PC-9 (cell line): ENCODE measurements around the gene HES5. TPM values are rescaled to one million over a fixed set of nuclear protein-coding genes. Genes with fewer than 3 reads are reported as not detected.
A peak's percentile ranks its signal among the peaks of the same experiment; 100 is the strongest.

Source experiments
- BruUV-seq: library from RNA; stranded (reverse); fragments of 400-500 nt; replicated peaks from 2 replicates; lab custom pipeline; 2021; lab: Mats Ljungman, UMichigan
- CTCF ChIA-PET: fragments of 300-600 bp; sonication (Branson Sonifier 250); formaldehyde crosslinking; loops from one replicate; lab custom pipeline; 2022; ENCODE audit warnings: antibody characterized with exemption; lab: Charles Lee
- POLR2A ChIA-PET: fragments of 300-600 bp; sonication (Branson Sonifier 250); formaldehyde crosslinking; loops from one replicate; lab custom pipeline; 2022; ENCODE audit warnings: antibody characterized with exemption; ENCODE audit not compliant: unreplicated experiment; lab: Charles Lee
- DNase-seq, 2 experiments: peaks; one replicate each; pipeline versions ENCODE4 v3.0.0 to v3.0.0-alpha.2; 2015 to 2022; ENCODE audit warnings: mixed read lengths in 1 of 2
- H2AFZ ChIP-seq: fragments of 200-600 bp; sonication (generic); 2 replicates; pipeline ENCODE4 v1.8.1; 2017; ENCODE audit warnings: antibody characterized with exemption
- H3F3A ChIP-seq: fragments of 200-600 bp; sonication (generic); 2 replicates; pipeline ENCODE4 v1.8.1; 2017; ENCODE audit warnings: antibody characterized with exemption, mild to moderate bottlenecking, low read depth; ENCODE audit not compliant: insufficient read depth
- H3K27ac ChIP-seq: fragments of 200-600 bp; sonication (generic); 2 replicates; pipeline ENCODE4 v1.6.1; 2016; ENCODE audit warnings: mixed run types
- H3K27me3 ChIP-seq: fragments of 200-600 bp; sonication (generic); 2 replicates; pipeline ENCODE4 v1.6.1; 2016; ENCODE audit warnings: low read depth, mixed run types; ENCODE audit not compliant: insufficient read depth
- H3K36me3 ChIP-seq: fragments of 200-600 bp; sonication (generic); 2 replicates; pipeline ENCODE4 v1.6.1; 2016; ENCODE audit warnings: low read depth, mixed run types
- H3K4me1 ChIP-seq: fragments of 200-600 bp; sonication (generic); replicated peaks from 2 replicates; pipeline ENCODE4 v1.6.1; 2016; ENCODE audit warnings: mixed run types; ENCODE audit not compliant: insufficient read depth
- H3K4me2 ChIP-seq: fragments of 200-600 bp; sonication (generic); 2 replicates; pipeline ENCODE4 v1.6.1; 2017; ENCODE audit warnings: mixed run types
- H3K4me3 ChIP-seq: fragments of 200-600 bp; sonication (generic); 2 replicates; pipeline ENCODE4 v1.6.1; 2016; ENCODE audit warnings: mixed run types
- H3K79me2 ChIP-seq: fragments of 200-600 bp; sonication (generic); 2 replicates; pipeline ENCODE4 v1.6.1; 2017; ENCODE audit warnings: low read depth, mixed run types
- H3K9me2 ChIP-seq: fragments of 200-600 bp; sonication (generic); 2 replicates; pipeline ENCODE4 v1.8.1; 2017; ENCODE audit warnings: mild to moderate bottlenecking; ENCODE audit not compliant: insufficient read depth
- H3K9me3 ChIP-seq: fragments of 200-600 bp; sonication (generic); 2 replicates; pipeline ENCODE4 v1.8.1; 2016; ENCODE audit warnings: low read depth; ENCODE audit not compliant: insufficient read depth
- H4K20me1 ChIP-seq: fragments of 200-600 bp; sonication (generic); 2 replicates; pipeline ENCODE4 v1.8.1; 2017; ENCODE audit not compliant: insufficient read depth
- CTCF ChIP-seq: fragments of 200-600 bp; sonication (generic); conservative IDR thresholded peaks from 2 replicates; pipeline ENCODE4 v1.6.1; 2017; ENCODE audit warnings: mixed run types, antibody characterized with exemption, mild to moderate bottlenecking, moderate library complexity
- EZH2 ChIP-seq: fragments of 200-600 bp; sonication (generic); IDR thresholded peaks from 2 replicates; pipeline ENCODE4 v1.8.0; 2017; ENCODE audit warnings: antibody characterized with exemption, low read depth
- intact Hi-C: fragments of 100-400 bp; cut with micrococcal nuclease; formaldehyde crosslinking; loops from one replicate; pipeline ENCODE4 v1.10.0; 2022; ENCODE audit not compliant: unreplicated experiment
- total RNA-seq: library from RNA; stranded (reverse); gene quantifications from 2 replicates; pipeline ENCODE4 v1.2.3, GENCODE V29; 2021

The HES5 gene
- total RNA-seq, 1 experiment from 2014 or later: not detected

DNA sequence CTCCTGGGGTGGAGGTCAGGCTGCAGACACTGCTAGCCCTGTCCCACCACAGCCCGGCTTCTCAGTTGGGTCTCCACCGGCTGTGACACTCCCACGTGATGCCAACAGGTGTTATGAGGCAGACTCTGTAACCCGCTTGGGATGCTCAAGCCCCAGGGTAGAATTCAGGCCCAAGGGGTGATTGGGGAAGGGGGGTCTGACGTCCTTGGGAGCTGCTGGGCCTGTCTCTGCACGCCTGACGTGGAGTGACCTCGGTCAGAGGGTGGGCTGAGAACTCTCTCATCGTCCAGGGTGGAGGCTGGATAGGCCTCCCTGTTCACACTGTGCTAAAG is 7.7 kb upstream of the HES5 start:
- ChIA-PET CTCF (no interaction called here), POLR2A (no interaction called here)
- Histone ChIP-seq H2AFZ (no peak overlapping the region), H3K4me2 (no peak overlapping the region), H3K27ac (no peak overlapping the region), H3K9me2 (no peaks in the 10 kb centered on the region), H3K36me3 (no peaks in the 10 kb centered on the region), H3K4me3 (no peak overlapping the region), H3K79me2 (no peaks in the 10 kb centered on the region), H3K9me3 (no peaks in the 10 kb centered on the region), H3K27me3 (no peaks in the 10 kb centered on the region), H3F3A (peaks cover 13% of the 10 kb centered on the region; the same call in 1 of the 2 replicates), H3K4me1 (peaks cover 37% of the 10 kb centered on the region), H4K20me1 (no peaks in the 10 kb centered on the region)
- intact Hi-C loops: loop anchor here (10.0 kb wide), 1 partner anchor 223 kb away; no protein-coding TSS in a partner anchor
- BruUV-seq: no TSS peak
- TF ChIP-seq EZH2 (no peak), CTCF (no peak)
- DNase-seq: no peak

DNA sequence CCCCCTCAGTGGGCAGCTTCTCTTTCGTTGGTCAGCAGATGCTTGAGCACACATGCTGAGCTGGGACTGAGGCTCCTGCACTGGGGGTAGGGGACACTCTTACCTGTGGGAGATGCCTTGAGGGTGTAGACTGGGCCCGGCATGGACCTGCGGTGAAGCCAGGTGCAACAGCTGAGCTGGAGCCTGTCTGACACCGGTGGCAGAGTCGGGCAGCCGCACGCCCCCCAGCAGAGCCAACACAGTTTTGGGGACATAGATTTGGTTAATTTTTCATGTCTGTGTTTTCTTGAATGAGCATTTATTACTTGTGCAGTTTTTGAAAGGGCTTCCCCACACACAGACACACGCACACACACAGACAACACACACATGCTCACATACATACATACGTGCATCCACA is 5.9 kb upstream of the HES5 start:
- Histone ChIP-seq H3F3A (no peaks in the 10 kb centered on the region; the same call in 1 of the 2 replicates), H2AFZ (no peak overlapping the region), H3K27ac (no peak overlapping the region), H3K79me2 (no peaks in the 10 kb centered on the region), H3K27me3 (0 out of 2 replicates have a peak, but pooled peaks cover 2% of the 10 kb centered on the region), H3K9me2 (no peaks in the 10 kb centered on the region), H3K4me2 (no peak overlapping the region), H3K36me3 (no peaks in the 10 kb centered on the region), H4K20me1 (no peaks in the 10 kb centered on the region), H3K4me3 (no peak overlapping the region), H3K4me1 (peaks cover 32% of the 10 kb centered on the region), H3K9me3 (no peaks in the 10 kb centered on the region)
- intact Hi-C loops: loop anchor here (1.0 to 10.0 kb wide), 2 partner anchors 9 to 221 kb away; no protein-coding TSS in a partner anchor
- TF ChIP-seq CTCF (no peak), EZH2 (no peak)
- POLR2A ChIA-PET: no interaction called here
- no peak for DNase-seq
- BruUV-seq: no TSS peak
- CTCF ChIA-PET: no interaction called here

DNA sequence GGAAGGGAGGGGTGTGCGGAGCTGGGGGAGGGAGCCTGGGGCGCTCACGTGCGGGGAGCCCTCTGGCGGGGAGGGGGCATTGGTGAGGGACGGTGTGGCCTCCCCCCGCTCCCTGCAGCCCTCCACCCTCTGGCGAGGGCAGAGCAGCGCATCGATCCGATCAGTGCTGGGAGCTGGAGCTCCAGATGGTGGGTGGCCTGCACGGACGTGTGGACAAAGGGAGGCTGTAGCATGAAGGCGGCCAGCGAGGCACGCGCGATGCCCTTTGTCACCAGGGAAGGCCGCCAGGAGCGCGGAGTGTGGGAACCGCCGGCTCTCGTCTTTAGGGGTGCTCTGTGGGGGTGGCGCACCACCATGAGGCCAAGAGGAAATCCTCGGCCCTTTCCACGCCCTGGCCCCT is 5.4 kb upstream of the HES5 start:
- POLR2A ChIA-PET: interaction anchor here (0.6 to 0.7 kb wide), 2 partner anchors 10 to 21 kb away, joined by 4 to 6 read pairs; no protein-coding TSS in a partner anchor
- no peaks in the 10 kb centered on the region for H3K36me3 ChIP-seq
- H3K4me3 ChIP-seq: no peak overlapping the region
- H2AFZ ChIP-seq: no peak overlapping the region
- no peaks in the 10 kb centered on the region for H3K9me2 ChIP-seq
- no TSS peak for BruUV-seq
- H3K27ac ChIP-seq: no peak overlapping the region
- no peak for DNase-seq
- H3F3A ChIP-seq: no peaks in the 10 kb centered on the region; the same call in 1 of the 2 replicates
- H3K4me1 ChIP-seq: peaks cover 31% of the 10 kb centered on the region
- no peaks in the 10 kb centered on the region for H4K20me1 ChIP-seq
- H3K9me3 ChIP-seq: no peaks in the 10 kb centered on the region
- TF ChIP-seq CTCF (no peak), EZH2 (no peak)
- peak overlapping the region; percentile 53 for H3K4me2 ChIP-seq
- peaks cover 7% of the 10 kb centered on the region for H3K27me3 ChIP-seq
- no peaks in the 10 kb centered on the region for H3K79me2 ChIP-seq
- intact Hi-C loops: loop anchor here (1.0 to 10.0 kb wide), 2 partner anchors 8 to 221 kb away; no protein-coding TSS in a partner anchor
- CTCF ChIA-PET: interaction anchor here (0.5 kb wide), 1 partner anchor 120 kb away, joined by 14 read pairs; no protein-coding TSS in a partner anchor
